Measurements from ENCODE around the gene RAPGEF4.

RAPGEF4 gene

GRCh38 chr2:172996387-172996961 lies 260.8 kb downstream of the RAPGEF4 start:
- Histone ChIP-seq H3K4me3 (ENCODE audit: low read length) (no peak overlapping the region), H3K9me3 (ENCODE audit: control insufficient read depth, low read length) (no peaks in the 10 kb centered on the region), H3K4me1 (ENCODE audit: control insufficient read depth, insufficient read depth, low read length) (peaks cover 27% of the 10 kb centered on the region), H3K9ac (ENCODE audit: low read length) (peak overlapping the region; percentile 69), H3K27me3 (replicated peaks; ENCODE audit: control insufficient read depth, insufficient read depth, low read length) (no peaks in the 10 kb centered on the region), H3K36me3 (ENCODE audit: control insufficient read depth, insufficient read depth, low read length, severe bottlenecking) (no peaks in the 10 kb centered on the region)
- DNase-seq (ENCODE audit: low read depth) = peak; percentile 39

- Histone ChIP-seq H3K36me3 (ENCODE audit: control insufficient read depth, insufficient read depth, low read length, severe bottlenecking) (no peaks in the 10 kb centered on the region), H3K4me3 (ENCODE audit: low read length) (no peak overlapping the region), H3K27me3 (replicated peaks; ENCODE audit: control insufficient read depth, insufficient read depth, low read length) (no peaks in the 10 kb centered on the region), H3K9ac (ENCODE audit: low read length) (no peak overlapping the region), H3K9me3 (ENCODE audit: control insufficient read depth, low read length) (no peaks in the 10 kb centered on the region), H3K4me1 (ENCODE audit: control insufficient read depth, insufficient read depth, low read length) (peaks cover 27% of the 10 kb centered on the region)
- DNase-seq (ENCODE audit: low read depth) = no peak
These were observed 261.4 kb downstream of the RAPGEF4 start for GRCh38 chr2:172997031-172997430.

- Histone ChIP-seq H3K4me3 (ENCODE audit: low read length) (no peak overlapping the region), H3K36me3 (ENCODE audit: control insufficient read depth, insufficient read depth, low read length, severe bottlenecking) (no peaks in the 10 kb centered on the region), H3K27me3 (replicated peaks; ENCODE audit: control insufficient read depth, insufficient read depth, low read length) (no peaks in the 10 kb centered on the region), H3K9me3 (ENCODE audit: control insufficient read depth, low read length) (no peaks in the 10 kb centered on the region), H3K4me1 (ENCODE audit: control insufficient read depth, insufficient read depth, low read length) (peaks cover 27% of the 10 kb centered on the region), H3K9ac (ENCODE audit: low read length) (no peak overlapping the region)
- no peak for DNase-seq (ENCODE audit: low read depth)
These were observed 263.1 kb downstream of the RAPGEF4 start for GRCh38 chr2:172998547-172999272.

GRCh38 chr2:172999641-173000386 lies 264.2 kb downstream of the RAPGEF4 start:
- Histone ChIP-seq H3K27me3 (replicated peaks; ENCODE audit: control insufficient read depth, insufficient read depth, low read length) (no peaks in the 10 kb centered on the region), H3K36me3 (ENCODE audit: control insufficient read depth, insufficient read depth, low read length, severe bottlenecking) (no peaks in the 10 kb centered on the region), H3K9me3 (ENCODE audit: control insufficient read depth, low read length) (no peaks in the 10 kb centered on the region), H3K9ac (ENCODE audit: low read length) (no peak overlapping the region), H3K4me3 (ENCODE audit: low read length) (no peak overlapping the region), H3K4me1 (ENCODE audit: control insufficient read depth, insufficient read depth, low read length) (peaks cover 25% of the 10 kb centered on the region)
- no peak for DNase-seq (ENCODE audit: low read depth)

GRCh38 chr2:173001664-173002604 lies 266.3 kb downstream of the RAPGEF4 start:
- Histone ChIP-seq H3K9me3 (ENCODE audit: control insufficient read depth, low read length) (no peaks in the 10 kb centered on the region), H3K27me3 (replicated peaks; ENCODE audit: control insufficient read depth, insufficient read depth, low read length) (no peaks in the 10 kb centered on the region), H3K4me3 (ENCODE audit: low read length) (no peak overlapping the region), H3K4me1 (ENCODE audit: control insufficient read depth, insufficient read depth, low read length) (peaks cover 6% of the 10 kb centered on the region), H3K36me3 (ENCODE audit: control insufficient read depth, insufficient read depth, low read length, severe bottlenecking) (no peaks in the 10 kb centered on the region), H3K9ac (ENCODE audit: low read length) (no peak overlapping the region)
- DNase-seq (ENCODE audit: low read depth) = no peak

- Histone ChIP-seq H3K9me3 (ENCODE audit: control insufficient read depth, low read length) (no peaks in the 10 kb centered on the region), H3K9ac (ENCODE audit: low read length) (no peak overlapping the region), H3K36me3 (ENCODE audit: control insufficient read depth, insufficient read depth, low read length, severe bottlenecking) (no peaks in the 10 kb centered on the region), H3K4me1 (ENCODE audit: control insufficient read depth, insufficient read depth, low read length) (peaks cover 3% of the 10 kb centered on the region), H3K4me3 (ENCODE audit: low read length) (no peak overlapping the region), H3K27me3 (replicated peaks; ENCODE audit: control insufficient read depth, insufficient read depth, low read length) (no peaks in the 10 kb centered on the region)
- peak; percentile 28 for DNase-seq (ENCODE audit: low read depth)
These were observed 267.3 kb downstream of the RAPGEF4 start for GRCh38 chr2:173002751-173003541.

- Histone ChIP-seq H3K27me3 (replicated peaks; ENCODE audit: control insufficient read depth, insufficient read depth, low read length) (no peaks in the 10 kb centered on the region), H3K9ac (ENCODE audit: low read length) (no peak overlapping the region), H3K4me3 (ENCODE audit: low read length) (no peak overlapping the region), H3K36me3 (ENCODE audit: control insufficient read depth, insufficient read depth, low read length, severe bottlenecking) (no peaks in the 10 kb centered on the region), H3K4me1 (ENCODE audit: control insufficient read depth, insufficient read depth, low read length) (peaks cover 13% of the 10 kb centered on the region), H3K9me3 (ENCODE audit: control insufficient read depth, low read length) (no peaks in the 10 kb centered on the region)
- DNase-seq (ENCODE audit: low read depth) = no peak
These were observed 273.1 kb downstream of the RAPGEF4 start for GRCh38 chr2:173008786-173009185.

- Histone ChIP-seq H3K9ac (ENCODE audit: low read length) (no peak overlapping the region), H3K36me3 (ENCODE audit: control insufficient read depth, insufficient read depth, low read length, severe bottlenecking) (no peaks in the 10 kb centered on the region), H3K9me3 (ENCODE audit: control insufficient read depth, low read length) (no peaks in the 10 kb centered on the region), H3K27me3 (replicated peaks; ENCODE audit: control insufficient read depth, insufficient read depth, low read length) (no peaks in the 10 kb centered on the region), H3K4me1 (ENCODE audit: control insufficient read depth, insufficient read depth, low read length) (peaks cover 15% of the 10 kb centered on the region), H3K4me3 (ENCODE audit: low read length) (no peak overlapping the region)
- no peak for DNase-seq (ENCODE audit: low read depth)
These were observed 274.6 kb downstream of the RAPGEF4 start for GRCh38 chr2:173010233-173010632.

- no peaks in the 10 kb centered on the region for H3K27me3 ChIP-seq (replicated peaks; ENCODE audit: control insufficient read depth, insufficient read depth, low read length)
- peak; percentile 21 for DNase-seq (ENCODE audit: low read depth)
These were observed 280.8 kb downstream of the RAPGEF4 start for GRCh38 chr2:173016451-173016850.

GRCh38 chr2:173017646-173018420 lies 282.2 kb downstream of the RAPGEF4 start:
- Histone ChIP-seq H3K4me1 (ENCODE audit: control insufficient read depth, insufficient read depth, low read length) (peaks cover 10% of the 10 kb centered on the region), H3K36me3 (ENCODE audit: control insufficient read depth, insufficient read depth, low read length, severe bottlenecking) (no peaks in the 10 kb centered on the region), H3K27me3 (replicated peaks; ENCODE audit: control insufficient read depth, insufficient read depth, low read length) (no peaks in the 10 kb centered on the region), H3K9me3 (ENCODE audit: control insufficient read depth, low read length) (no peaks in the 10 kb centered on the region), H3K9ac (ENCODE audit: low read length) (no peak overlapping the region), H3K4me3 (ENCODE audit: low read length) (no peak overlapping the region)
- no peak for DNase-seq (ENCODE audit: low read depth)

More at GRCh38 chr2:173016451-173016850, 280.8 kb downstream of the RAPGEF4 start:
- Histone ChIP-seq H3K4me3 (ENCODE audit: low read length) (no peak overlapping the region), H3K36me3 (ENCODE audit: control insufficient read depth, insufficient read depth, low read length, severe bottlenecking) (no peaks in the 10 kb centered on the region), H3K9me3 (ENCODE audit: control insufficient read depth, low read length) (no peaks in the 10 kb centered on the region), H3K9ac (ENCODE audit: low read length) (no peak overlapping the region), H3K4me1 (ENCODE audit: control insufficient read depth, insufficient read depth, low read length) (peaks cover 15% of the 10 kb centered on the region)
